Testis (tissue), 3 donors: ENCODE data around the gene TSPAN17. TPM values are rescaled to one million over a fixed set of nuclear protein-coding genes. Genes with fewer than 3 reads are reported as not detected.

Experiments
- DNase-seq: peaks from one replicate; pipeline ENCODE4 v3.0.0-alpha.2; 2019
- H3K27ac ChIP-seq, 2 donors: fragments of 200-600 bp; sonication (generic); one replicate each; pipeline ENCODE4 v1.5.1; 2019
- H3K27me3 ChIP-seq: fragments of 200-600 bp; sonication (generic); one replicate; pipeline ENCODE4 v1.5.1; 2019
- H3K36me3 ChIP-seq: fragments of 200-600 bp; sonication (generic); one replicate; pipeline ENCODE4 v1.5.1; 2017; ENCODE audit warnings: low read depth; ENCODE audit errors: missing control alignments
- H3K4me1 ChIP-seq: fragments of 200-600 bp; sonication (generic); one replicate; pipeline ENCODE4 v1.5.1; 2019
- H3K4me3 ChIP-seq, 2 donors: fragments of 200-600 bp; sonication (generic); one replicate each; pipeline ENCODE4 v1.5.1; 2017 to 2019
- H3K9me3 ChIP-seq: fragments of 200-600 bp; sonication (generic); one replicate; pipeline ENCODE4 v1.5.1; 2017
- CTCF ChIP-seq, 3 experiments: fragments of 450-650 bp in 2 of 3; fragments of 200-600 bp in 1 of 3; sonication (generic) in 1 of 3; IDR thresholded peaks; one replicate each; pipeline ENCODE4 v1.5.1; 2016 to 2019; ENCODE audit warnings: antibody characterized with exemption in 3 of 3, mild to moderate bottlenecking in 2 of 3, moderate library complexity in 1 of 3
- POLR2A ChIP-seq: fragments of 450-650 bp; IDR thresholded peaks from one replicate; pipeline ENCODE4 v1.6.1; 2017; ENCODE audit warnings: antibody characterized with exemption, mild to moderate bottlenecking, moderate library complexity
- WGBS, 2 donors: methylation state at CpG; one replicate each; pipeline ENCODE4 v1.1.5; 2018; 5-methylcytosine and 5-hydroxymethylcytosine counted together
- intact Hi-C: fragments of 100-400 bp; cut with DNase I; formaldehyde crosslinking; loops from one replicate; pipeline ENCODE4 v1.15.1; 2023; ENCODE audit warnings: low total_unique reads
- polyA plus RNA-seq: library from polyadenylated mRNA; stranded (reverse); fragments of 350-450 nt; fragmentation: Illumina TruSeq; extraction: RNeasy Lipid Tissue Mini Kit (QIAGEN cat#74804); gene quantifications from one replicate; pipeline ENCODE4 v1.2.3, GENCODE V29; 2014; ENCODE audit warnings: low read depth, low replicate concordance; ENCODE audit not compliant: insufficient read depth
- total RNA-seq, 2 donors: library from RNA; depleted of rRNA; stranded (reverse); fragments of >200 nt; gene quantifications; one replicate each; pipeline ENCODE4 v1.2.3, GENCODE V29; 2016

Gene TSPAN17
- total and polyA plus RNA-seq, 3 donors from 2014 or later, result 31.7 to 57.0 (median 51.7) TPM

GRCh38 chr5:176629853-176630680 lies 17.2 kb upstream of the TSPAN17 start, which contains the start of the genes EIF4E1B and SNCB:
EIF4E1B (plus strand) TSS chr5:176630675; CDS start chr5:176642788, 12,113 bp downstream.
SNCB (minus strand) TSS chr5:176630534; CDS start chr5:176629654, 880 bp downstream.
- intact Hi-C loops, result loop anchor here (10.0 kb wide), 1 partner anchor 85 kb away; the partner anchor contains the start of gene CDHR2
- peak; percentile 68 for DNase-seq
- Histone ChIP-seq H3K36me3 (no peaks in the 10 kb centered on the region), H3K9me3 (no peaks in the 10 kb centered on the region), H3K4me3 (peak within 1 kb of the TSS; percentile 26 to 52), H3K27ac (no peak within 1 kb of the TSS), H3K4me1 (peaks cover 9% of the 10 kb centered on the region), H3K27me3 (no peaks in the 10 kb centered on the region)
- WGBS, 2 donors, result 0 to 1% methylated on average over 19 to 80 of the region's 94 CpGs
- no peak for TF ChIP-seq CTCF (IDR thresholded peaks at IDR 0.05)
- TF ChIP-seq POLR2A, result no peak

- Histone ChIP-seq H3K4me1 (peaks cover 9% of the 10 kb centered on the region), H3K9me3 (no peaks in the 10 kb centered on the region), H3K27ac (no peak overlapping the region), H3K27me3 (no peaks in the 10 kb centered on the region), H3K4me3 (peak overlapping the region; percentile 26 to 52), H3K36me3 (no peaks in the 10 kb centered on the region)
- intact Hi-C loops, result loop anchor here (10.0 kb wide), 1 partner anchor 86 kb away; the partner anchor contains the start of gene CDHR2
- TF ChIP-seq CTCF (IDR thresholded peaks at IDR 0.05) (no peak), POLR2A (no peak)
- 6 to 7% methylated on average over 20 of the region's 20 CpGs for WGBS, 2 donors
- no peak for DNase-seq
Measured at GRCh38 chr5:176630681-176631222, 16.5 kb upstream of the TSPAN17 start.

GRCh38 chr5:176631383-176632200 lies 15.7 kb upstream of the TSPAN17 start:
- peaks cover 9% of the 10 kb centered on the region for H3K4me1 ChIP-seq
- H3K9me3 ChIP-seq, result no peaks in the 10 kb centered on the region
- intact Hi-C loops, result loop anchor here (10.0 kb wide), 1 partner anchor 87 kb away; the partner anchor contains the start of gene CDHR2
- whole genome bisulfite sequencing, 2 donors, result 73 to 87% methylated on average over 7 of the region's 7 CpGs
- DNase-seq, result no peak
- no peaks in the 10 kb centered on the region for H3K36me3 ChIP-seq
- no peaks in the 10 kb centered on the region for H3K27me3 ChIP-seq
- H3K27ac ChIP-seq, result no peak overlapping the region
- no peak overlapping the region for H3K4me3 ChIP-seq
- no peak for TF ChIP-seq POLR2A
- TF ChIP-seq CTCF (IDR thresholded peaks at IDR 0.05), result no peak

GRCh38 chr5:176632745-176633144 lies 14.5 kb upstream of the TSPAN17 start:
- DNase-seq, result no peak
- WGBS, 2 donors, result 76 to 84% methylated on average over 2 of the region's 2 CpGs
- TF ChIP-seq POLR2A (no peak), CTCF (IDR thresholded peaks at IDR 0.05) (no peak)
- no peaks in the 10 kb centered on the region for H3K27me3 ChIP-seq
- H3K4me1 ChIP-seq, result peaks cover 9% of the 10 kb centered on the region
- no peaks in the 10 kb centered on the region for H3K9me3 ChIP-seq
- H3K27ac ChIP-seq, result no peak overlapping the region
- H3K36me3 ChIP-seq, result no peaks in the 10 kb centered on the region
- intact Hi-C loops, result loop anchor here (10.0 kb wide), 1 partner anchor 88 kb away; the partner anchor contains the start of gene CDHR2
- no peak overlapping the region for H3K4me3 ChIP-seq
